ENCODE data around the gene KCNJ11.

KCNJ11 gene

DNA sequence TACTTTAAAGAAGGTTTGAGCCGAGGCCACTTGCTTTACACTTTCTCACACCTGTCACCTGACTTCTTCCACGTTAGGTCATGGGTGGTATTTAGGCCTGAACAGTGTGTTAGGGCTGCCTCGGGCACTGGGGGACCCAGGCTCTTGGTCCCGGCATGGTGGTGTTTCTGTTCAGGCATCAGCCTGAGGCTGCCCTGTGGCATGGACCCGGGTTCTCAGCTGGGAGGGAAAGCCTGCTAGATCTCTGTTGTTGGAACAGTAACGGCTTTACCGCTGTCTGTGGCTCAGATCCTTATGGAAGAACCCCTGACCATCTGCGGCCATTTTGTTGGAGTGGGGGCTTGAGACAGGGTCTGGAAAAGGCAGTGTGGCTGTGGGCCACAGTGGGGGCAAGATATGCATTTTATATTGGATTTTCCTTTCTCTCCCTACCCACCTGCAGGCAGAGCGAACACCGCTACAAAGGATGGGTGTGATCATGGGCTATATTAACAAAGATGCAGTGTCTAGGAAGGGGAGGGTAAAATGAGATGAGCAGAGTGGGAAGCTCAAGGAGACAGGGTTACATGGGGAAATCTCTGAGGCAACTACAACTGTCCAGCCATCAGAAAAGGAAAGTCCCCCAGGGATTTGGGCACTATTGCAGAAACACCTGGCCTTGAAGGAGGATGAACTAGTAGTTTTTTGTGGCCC lies 1.6 kb upstream of the KCNJ11 start:
- DNase-seq (ENCODE audit: low read depth), result no peak

DNA sequence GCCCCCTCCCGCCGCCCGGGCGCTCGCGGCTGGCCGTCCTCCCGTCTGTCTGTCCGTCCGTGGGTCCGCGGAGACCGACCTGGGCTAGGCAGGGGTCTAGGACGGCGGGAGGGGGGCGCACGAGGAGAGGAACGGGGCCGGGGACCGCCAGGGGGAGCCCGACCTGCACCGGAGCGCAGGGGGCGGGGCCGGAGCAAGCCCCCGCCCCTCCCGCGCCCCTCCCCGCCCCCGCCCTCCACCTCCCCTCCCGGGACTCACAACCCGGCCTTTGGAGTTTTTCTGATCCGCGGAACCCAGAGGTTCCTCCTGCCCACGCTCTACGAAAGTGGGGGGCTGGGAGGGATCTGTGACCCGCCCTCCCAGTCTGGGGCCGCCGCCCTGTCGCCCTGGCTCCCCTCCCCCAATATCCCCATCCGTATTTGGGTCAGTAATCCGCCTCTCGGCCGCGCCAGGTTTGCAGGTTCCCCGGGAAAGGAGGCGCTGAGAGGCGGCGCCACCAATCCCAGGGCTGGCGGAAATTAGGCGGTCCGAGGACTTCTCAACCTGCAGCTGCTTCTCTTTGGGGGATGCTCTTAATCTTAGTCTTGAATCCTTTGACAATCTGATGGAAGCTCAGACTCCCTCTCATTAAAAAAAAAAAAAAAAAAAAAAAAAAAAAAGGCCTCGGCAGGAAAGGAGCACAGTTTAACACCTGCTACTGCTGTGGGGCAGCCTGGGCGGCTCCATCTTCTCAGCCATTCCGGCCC lies 925 bp upstream of the KCNJ11 start:
- DNase-seq (ENCODE audit: low read depth), result peak; percentile 72

DNA sequence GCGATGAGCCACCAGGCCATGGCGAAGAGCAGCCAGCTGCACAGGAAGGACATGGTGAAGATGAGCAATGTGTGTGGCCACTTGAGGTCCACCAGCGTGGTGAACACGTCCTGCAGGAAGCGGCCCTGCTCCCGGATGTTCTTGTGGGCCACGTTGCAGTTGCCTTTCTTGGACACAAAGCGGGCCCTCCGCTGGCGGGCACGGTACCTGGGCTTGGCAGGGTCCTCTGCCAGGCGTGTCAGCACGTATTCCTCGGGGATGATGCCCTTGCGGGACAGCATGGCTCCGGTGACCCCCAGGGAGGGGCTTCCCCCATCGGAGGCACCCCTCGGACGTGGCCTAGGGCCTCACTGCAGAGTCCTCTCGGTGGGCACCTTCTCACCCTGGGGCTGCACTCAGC lies 648 bp downstream of the KCNJ11 start:
- no peak for DNase-seq (ENCODE audit: low read depth)

DNA sequence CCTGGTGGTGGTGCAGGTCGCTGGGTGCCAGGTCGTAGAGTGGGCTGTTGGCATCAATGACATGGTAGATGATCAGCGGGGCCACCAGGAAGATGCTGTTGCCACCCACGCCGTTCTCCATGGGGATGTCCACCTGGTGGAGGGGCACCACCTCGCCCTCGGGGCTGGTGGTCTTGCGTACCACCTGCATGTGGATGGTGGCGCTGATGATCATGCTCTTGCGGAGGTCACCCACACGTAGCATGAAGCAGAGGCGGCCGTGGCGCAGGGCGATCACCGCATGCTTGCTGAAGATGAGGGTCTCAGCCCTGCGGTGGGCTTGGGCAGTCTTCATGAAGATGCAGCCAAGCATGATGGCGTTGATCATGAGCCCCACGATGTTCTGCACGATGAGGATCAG lies 1.2 kb downstream of the KCNJ11 start:
- no peak for DNase-seq (ENCODE audit: low read depth)

DNA sequence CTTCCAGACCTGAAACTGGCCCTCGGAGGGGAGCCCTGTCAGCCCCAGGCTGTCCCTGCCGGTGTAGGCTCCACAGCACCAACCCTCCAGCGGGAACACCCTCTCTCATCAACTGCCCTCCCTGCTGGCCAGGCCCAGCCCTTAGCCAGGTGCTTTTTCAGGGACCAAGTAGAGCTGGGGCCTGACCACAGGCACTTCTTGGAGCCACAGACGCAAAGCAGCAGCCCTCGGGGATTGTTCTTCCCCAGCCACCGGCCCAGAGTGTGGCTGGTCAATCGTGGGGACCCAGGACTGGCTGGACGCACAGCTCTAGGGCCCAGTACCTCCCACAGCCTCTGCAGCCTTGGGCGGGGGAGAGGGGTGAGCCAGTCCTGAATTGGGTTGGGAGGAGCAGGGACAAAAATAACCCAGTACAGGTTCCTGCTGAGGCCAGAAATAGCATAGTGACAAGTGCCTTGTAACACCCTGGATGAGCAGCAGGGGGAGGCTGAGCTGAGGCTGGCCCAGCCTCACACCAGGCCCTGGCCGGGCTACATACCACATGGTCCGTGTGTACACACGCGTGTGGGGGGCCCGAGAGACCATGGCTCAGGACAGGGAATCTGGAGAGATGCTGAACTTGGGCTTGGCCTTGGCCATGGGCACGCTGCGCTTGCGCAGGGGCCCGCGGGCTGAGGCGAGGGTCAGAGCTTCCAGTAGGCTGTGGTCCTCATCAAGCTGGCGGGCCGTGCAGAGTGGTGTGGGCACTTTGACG lies 2.0 kb downstream of the KCNJ11 start:
- DNase-seq (ENCODE audit: low read depth), result no peak

DNA sequence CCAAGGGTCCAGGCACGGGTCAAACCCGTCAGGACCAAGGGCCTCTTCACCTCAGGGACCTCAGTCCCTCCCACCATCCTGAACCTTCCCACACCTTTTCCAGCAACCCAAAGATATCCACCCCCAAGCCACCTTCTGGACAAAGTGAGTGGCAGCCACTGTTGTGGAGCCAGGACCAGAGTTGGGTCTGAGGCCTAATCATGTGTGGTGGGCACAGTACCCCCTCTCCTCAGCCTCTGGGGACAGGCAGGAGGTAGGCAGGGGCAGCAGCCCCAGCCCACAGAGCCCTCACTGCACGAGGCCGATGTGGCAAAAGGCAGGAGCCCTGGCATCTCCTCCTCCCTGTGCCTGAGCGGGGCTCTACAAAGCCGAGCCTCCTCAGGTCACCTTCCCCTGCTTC lies 2.5 kb downstream of the KCNJ11 start:
- no peak for DNase-seq (ENCODE audit: low read depth)

DNA sequence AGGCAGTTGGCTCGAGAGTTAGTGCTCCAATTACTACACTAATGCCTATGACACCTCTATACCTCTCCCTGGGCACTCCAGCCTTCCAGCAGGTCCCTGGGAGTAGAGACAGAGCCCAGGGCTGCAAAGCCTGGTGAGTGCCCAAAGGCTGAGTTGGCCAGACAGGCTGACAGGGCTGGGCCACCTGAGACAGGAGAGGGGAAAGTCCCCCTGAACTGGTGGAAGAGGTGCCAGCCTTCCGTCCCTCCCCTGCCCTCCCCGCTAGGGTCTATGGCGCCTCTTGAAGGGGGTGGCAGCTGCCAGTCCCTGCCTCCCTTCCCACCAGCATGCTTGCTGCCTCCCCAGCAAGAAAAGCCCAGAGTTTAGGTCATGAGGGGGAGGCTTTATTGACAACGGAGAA lies 3.0 kb downstream of the KCNJ11 start:
- no peak for DNase-seq (ENCODE audit: low read depth)

DNA sequence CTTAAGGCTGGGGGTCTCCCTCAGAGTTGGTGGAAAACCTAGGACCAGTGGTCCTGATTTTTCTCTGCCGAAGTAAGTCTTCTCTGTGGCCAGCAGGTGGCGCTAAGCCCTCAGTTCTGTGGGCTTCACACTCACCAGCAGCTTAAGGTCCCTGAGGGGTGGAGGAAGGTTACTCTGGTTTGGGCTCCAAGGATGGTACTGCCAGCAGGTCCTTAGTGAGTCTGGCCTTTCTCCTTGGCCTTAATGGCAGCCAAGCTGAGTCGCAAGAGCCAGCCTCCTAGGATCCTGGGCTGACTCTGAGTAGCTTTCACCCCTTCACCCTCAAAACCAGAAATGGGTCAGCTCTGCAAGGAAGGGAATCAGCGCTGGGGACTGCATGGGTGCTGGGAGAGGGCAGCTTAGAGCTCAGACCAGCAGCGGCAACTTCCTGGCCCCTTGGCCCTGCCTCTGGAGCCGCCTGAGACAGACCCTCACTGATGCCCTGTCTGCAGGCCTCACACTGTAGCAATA lies 4.4 kb downstream of the KCNJ11 start:
- DNase-seq (ENCODE audit: low read depth), result peak; percentile 60

DNA sequence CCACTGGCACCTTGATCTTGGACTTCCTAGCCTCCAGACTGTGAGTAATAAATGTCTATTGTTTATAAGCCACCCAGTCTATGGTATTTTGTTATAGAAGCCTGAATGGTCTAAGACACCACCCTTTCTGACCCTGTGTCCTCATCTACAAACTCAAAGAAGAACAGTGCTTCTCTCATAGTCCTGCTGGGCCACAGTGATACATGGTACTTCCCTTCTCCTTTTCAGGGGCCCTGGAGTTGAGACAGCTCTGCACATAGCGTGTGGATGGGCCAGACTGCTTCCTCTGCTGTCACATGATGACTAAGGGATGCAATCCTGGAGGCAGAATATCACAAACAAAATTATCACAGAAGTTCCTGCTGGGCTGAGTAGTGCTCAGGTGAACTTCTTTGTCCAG lies 5.0 kb downstream of the KCNJ11 start:
- no peak for DNase-seq (ENCODE audit: low read depth)

DNA sequence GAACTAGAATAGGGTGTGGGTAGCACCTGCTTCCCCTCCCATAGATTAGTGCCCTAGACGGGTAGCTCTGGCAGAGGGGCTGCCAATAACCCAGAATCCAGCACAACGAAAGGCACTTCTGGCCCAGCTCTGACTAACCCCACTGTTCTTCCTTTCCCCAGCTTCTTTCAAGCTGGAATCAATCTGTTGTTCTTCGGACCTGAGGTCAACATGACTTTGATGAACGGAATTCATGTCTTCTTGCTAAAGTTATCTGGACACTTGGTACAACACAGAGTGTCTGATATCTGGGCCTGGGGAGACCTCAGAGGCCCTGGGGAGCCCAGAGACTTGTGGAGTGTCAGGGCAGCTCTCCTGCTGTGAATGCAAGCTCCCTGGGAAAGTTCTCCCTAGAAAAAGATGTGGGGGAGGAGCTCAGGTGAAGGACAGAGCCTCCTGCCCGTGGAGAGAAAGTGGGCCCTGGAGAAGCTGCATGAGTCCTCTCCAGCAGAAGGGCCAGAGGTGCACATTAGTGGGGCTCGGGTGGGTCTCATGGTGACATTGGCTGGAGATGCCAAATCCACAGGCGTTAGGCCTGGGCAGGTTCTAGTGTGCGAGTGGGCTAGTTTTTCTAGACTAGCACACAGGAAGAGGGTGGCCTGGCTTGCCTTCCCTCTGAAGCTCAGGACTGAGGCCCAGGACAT lies 6.3 kb downstream of the KCNJ11 start:
- no peak for DNase-seq (ENCODE audit: low read depth)

DNA sequence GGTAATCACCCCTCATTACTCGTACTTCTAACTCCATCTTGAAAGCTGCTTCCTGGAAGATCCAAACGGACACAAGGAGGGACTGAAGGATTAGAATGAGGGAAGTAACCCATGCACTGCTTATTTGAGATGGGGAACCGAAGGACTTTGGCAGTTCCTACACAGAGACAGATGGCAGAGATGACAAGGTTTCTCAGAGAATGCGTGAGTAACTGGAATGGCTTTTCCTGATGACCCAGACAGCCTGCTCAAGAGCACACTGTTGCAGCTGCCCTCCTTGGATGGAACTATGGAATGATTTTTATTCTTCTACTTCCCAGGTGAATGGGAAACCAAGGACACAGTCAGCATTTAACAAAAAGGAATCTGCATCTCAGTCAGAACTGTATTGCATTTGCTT lies 7.3 kb downstream of the KCNJ11 start:
- no peak for DNase-seq (ENCODE audit: low read depth)

DNA sequence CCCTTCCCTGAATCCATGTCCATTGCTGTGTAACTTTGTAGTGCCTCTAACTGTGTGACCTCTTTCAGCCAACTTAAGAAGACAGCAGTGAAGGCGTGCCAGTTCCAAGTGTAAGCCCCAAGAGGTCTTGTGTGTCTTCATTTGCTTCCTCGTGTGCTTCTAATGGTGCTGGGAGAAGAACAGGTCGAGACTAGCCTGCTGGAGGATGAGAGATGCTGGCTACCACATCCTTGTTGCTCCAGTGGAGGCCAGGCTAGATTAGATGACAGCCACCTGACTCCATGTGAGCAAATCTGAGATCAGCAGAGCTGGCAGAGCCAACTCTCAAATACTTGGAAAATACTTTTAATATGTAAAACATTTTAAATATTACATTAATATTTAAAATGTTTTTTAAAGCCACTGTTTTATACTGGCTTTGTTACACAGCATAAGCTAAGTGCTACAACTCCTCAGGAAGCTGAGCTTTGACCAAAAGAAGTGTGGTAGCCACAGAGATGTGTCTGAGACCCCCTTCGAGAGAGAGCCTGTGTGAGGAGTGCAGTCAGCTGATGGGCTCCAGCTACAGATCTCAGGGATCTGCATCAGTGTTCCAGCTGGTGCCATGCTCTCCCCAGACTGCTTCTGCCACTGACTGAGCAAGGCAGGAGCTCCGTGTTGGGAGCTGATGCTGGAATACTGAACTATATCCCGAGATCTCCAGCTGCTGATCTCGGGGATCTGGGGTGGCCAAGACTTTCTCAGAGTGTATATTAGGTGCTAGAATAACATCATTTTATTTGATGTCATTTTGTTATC lies 8.9 kb downstream of the KCNJ11 start:
- no peak for DNase-seq (ENCODE audit: low read depth)

DNA sequence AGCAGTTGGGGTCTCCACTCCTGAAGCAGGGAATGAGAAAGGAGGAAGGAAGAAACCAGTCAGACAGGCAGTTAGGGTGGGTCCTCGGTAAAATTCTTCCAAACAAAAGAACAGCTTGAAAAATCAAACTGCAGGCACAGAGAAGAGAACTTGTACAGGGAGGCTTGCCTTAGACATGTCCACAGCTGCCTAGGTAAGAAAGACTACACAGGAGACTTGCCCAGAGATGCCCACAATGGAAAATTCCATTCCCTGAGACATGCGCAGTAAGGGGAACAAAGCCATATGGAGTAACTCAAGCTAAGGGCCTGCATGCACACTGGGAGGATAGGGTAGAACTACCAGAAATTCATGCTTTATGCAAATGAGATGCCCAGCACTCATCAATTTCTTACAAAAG lies 9.8 kb downstream of the KCNJ11 start:
- no peak for DNase-seq (ENCODE audit: low read depth)

DNA sequence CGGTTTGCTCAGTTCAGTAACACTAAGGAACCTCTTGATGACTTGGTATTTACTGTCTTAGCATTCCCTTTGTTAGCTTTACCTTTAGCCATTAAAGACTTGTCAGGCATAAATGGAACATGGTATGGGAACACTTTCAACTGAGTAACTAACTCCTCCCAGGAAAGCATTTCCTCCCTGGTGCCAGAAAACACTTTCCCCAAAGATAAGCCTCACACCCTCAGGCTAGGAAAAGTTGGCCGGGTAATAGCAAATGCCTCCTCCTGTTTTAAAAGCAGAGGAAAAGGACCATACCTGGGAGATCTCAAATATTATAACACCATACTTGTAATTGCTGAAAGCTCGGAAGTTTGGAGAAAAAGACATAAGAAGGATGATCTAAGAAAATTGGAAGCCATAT lies 12.0 kb downstream of the KCNJ11 start:
- no peak for DNase-seq (ENCODE audit: low read depth)

DNA sequence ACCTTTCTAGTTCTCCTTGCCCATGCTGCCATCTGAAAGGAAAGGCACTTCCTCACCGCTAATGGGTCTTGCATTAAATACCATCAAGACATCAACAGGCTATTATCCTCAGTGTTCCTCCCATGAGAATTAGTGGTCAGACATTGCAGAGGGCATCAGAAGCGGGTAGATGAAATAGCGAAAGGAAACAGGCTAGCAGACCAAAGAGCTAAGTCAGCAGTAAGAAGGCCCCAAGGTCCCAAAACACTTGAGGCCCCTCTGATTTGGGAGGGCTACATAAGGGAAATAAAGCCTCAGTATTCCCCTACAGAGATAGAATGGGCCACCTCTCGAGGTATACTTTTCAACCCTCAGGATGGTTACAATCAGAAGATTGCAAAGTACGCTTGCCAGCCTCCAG lies 12.9 kb downstream of the KCNJ11 start:
- no peak for DNase-seq (ENCODE audit: low read depth)

DNA sequence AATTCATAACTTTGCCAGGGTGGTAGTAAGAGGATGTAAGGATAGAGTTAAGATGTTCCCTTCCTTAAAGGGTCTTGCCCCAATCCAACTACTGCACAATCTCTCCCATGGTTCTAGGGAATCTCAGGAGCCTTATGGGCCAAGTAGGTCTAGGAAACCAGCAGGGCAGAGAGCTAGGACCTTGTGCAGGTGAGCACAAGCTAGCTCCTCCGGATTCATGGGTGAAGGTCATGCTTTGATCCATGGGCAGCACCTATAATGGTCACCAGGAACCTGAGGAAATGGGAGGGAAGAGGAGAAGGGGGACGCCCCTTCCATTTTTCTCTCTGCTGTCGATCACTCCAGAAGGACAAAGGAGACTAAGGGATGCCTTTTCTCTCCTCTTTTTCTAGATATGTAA lies 16.8 kb downstream of the KCNJ11 start:
- DNase-seq (ENCODE audit: low read depth), result no peak

DNA sequence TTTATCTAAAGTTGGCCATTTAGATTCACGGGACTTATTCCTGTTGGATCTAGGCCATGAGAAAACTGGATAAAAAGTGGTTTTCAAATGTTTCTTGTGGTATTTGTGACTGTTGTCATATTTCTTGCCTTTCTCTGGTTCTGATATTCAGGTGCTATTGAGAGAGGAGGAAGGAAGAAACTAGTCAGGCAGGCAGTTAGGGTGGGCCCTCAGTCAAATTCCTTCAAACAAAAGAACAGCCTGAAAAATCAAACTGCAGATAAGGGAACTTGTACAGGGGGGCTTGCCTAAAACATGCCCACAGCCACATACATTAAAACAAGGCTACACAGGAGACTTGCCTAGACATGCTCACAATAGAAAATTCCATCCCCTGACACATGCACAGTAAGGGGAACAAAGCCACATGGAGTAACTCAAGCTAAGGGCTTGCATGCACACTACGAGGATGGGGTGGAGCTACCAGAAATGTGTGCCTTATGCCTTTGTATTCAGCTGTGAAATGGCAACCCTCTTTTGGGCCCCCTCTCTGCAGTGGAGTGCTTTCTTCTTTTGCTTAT lies 18.7 kb downstream of the KCNJ11 start:
- DNase-seq (ENCODE audit: low read depth), result no peak

DNA sequence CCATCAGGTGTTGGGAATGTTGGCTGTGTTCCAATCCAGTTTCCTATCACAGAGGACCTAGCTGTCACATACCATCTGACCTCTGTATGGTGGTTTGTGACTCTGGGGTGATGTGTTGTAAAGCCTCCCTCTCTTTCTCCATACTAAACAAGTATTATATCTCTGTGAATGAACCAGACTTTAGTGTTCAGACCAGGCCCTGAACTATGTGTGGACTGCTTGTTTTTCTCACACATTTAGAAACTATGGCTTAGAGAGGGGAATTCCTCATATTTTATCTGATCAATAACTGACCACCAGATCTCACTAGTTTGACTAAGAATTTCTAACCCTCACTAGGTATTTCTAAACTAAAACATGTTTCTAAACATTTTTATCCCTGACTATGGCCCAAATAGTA lies 19.4 kb downstream of the KCNJ11 start:
- no peak for DNase-seq (ENCODE audit: low read depth)

DNA sequence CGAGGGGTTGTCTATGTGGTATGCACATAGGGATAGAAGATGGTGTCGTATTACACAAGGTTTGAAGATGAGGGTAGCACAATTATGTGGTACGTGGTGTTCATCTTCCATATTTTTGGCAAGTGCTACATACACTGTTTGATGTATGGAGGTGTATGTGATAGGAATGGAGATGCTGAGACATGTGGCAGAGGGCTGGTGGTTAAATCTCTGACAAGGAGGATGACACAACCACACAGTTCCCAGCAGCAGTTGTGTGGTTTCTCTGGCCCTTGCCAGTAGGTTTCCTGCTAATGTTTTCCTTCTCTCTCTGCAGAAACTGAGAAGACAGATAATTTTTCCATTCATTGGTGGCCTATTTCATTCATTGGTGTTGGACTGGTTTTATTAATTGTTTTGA lies 19.9 kb downstream of the KCNJ11 start:
- no peak for DNase-seq (ENCODE audit: low read depth)

DNA sequence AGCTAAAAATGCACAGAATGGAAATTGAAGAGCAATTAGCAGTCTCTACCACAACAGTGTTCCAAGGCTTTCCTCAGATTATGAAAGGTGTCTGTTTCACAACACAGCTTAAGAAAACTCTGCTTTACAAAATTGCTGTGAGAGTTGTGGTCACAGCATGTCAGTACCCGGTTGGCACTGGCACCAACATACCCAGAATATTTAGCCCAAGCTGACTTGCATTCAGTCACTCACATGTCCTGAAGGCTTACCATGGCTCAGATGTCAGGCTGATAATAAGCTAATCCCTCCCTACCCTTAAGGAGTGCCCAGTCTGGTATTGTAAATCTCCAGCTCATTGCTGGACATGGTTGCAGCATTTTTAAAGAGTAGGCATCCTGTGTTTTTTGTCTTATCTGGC lies 22.0 kb downstream of the KCNJ11 start:
- DNase-seq (ENCODE audit: low read depth), result no peak

DNA sequence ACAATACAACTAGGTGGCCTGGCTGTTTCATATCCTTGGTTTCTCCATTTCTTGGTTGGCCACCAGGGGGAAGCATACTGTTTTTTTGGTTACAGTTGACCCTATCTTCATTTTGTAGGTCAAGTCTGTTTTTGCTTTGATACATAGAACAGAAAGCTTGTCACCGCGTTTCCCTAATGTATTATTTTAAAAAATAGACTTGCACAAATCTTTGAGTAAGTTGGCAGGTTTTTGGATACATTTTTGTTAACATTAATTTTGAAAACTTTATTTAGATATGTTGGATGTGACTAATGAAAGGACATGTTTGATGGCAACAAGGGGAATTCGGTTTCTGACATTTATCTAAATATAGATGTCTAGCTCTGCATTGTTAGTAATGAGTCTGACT lies 33.9 kb downstream of the KCNJ11 start:
- DNase-seq (ENCODE audit: low read depth), result peak; percentile 20
